Endothelial cell of hepatic sinusoid (primary cell): ENCODE measurements around the gene INKA2.

Experiments used
- in situ Hi-C: cut with HindIII; loops from 2 replicates; pipeline ENCODE4 v1.10.0; 2017; ENCODE audit warnings: low sequenced_read_pairs

INKA2 gene

DNA sequence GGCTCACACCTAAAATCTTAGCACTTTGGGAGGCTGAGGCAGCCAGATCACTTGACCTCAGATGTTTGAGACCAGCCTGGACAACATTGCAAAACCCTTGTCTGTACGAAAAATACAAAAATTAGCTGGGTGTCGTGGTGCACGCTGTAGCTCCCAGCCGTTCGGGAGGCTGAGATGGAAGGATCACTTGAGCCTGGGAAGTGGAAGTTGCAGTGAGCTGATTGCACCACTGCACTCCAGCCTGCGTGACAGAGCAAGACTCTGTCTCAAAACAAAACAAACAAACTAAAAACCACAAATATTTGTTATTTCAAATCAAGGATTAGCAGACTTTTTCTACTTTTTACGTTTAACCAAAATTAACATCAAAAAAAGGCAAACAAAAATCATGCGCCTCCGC, 31.3 kb downstream of the INKA2 start:
- in situ Hi-C loops: loop anchor here (5.0 to 25.0 kb wide), 2 partner anchors 46 to 221 kb away; no protein-coding TSS in a partner anchor

GRCh38 chr1:111706921-111707320, 32.3 kb downstream of the INKA2 start:
- in situ Hi-C loops: loop anchor here (5.0 to 25.0 kb wide), 2 partner anchors 45 to 220 kb away; no protein-coding TSS in a partner anchor

DNA sequence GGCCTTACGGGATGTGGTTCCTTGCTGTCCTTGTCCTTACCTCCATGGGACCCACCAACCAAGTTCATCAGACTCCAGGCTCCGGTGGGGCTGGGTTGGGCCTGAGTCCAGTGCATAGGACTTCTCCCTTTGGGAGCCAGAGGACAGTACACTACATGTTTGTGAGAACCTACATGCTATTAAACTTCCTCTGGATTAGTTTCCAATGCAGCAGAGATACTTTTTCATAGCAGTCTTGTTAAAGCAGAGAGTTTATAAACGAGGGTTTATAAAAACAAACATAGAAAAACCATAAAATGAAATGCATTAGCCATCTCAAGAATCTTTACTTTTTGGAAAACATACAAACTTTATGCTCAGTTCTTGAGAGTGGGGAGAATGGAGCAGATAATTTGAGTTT, 33.4 kb downstream of the INKA2 start:
- in situ Hi-C loops: loop anchor here (5.0 to 25.0 kb wide), 2 partner anchors 44 to 219 kb away; no protein-coding TSS in a partner anchor

DNA sequence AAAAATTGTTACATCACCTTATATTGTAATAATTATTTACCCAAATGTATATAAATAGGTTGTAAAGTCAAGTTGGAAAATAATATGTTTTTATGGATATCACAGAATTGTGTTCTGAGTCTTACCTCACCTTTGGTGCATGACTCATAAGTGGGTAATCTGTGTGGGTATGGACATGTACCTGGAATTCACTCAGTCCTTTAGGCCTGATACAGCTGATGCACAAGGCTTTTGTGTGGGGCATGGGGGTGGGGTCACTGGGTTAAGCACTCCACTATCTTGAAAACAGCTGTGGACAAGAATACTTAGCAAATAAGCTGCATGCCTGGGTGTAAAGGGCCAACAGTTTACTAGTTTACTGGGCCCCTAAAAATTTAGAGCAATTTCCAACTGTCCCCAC, 34.4 kb downstream of the INKA2 start:
- in situ Hi-C loops: loop anchor here (5.0 to 25.0 kb wide), 2 partner anchors 42 to 217 kb away; no protein-coding TSS in a partner anchor

GRCh38 chr1:111704240-111704639, 35.0 kb downstream of the INKA2 start:
- in situ Hi-C loops: loop anchor here (25.0 kb wide), 1 partner anchor 217 kb away; no protein-coding TSS in a partner anchor

DNA sequence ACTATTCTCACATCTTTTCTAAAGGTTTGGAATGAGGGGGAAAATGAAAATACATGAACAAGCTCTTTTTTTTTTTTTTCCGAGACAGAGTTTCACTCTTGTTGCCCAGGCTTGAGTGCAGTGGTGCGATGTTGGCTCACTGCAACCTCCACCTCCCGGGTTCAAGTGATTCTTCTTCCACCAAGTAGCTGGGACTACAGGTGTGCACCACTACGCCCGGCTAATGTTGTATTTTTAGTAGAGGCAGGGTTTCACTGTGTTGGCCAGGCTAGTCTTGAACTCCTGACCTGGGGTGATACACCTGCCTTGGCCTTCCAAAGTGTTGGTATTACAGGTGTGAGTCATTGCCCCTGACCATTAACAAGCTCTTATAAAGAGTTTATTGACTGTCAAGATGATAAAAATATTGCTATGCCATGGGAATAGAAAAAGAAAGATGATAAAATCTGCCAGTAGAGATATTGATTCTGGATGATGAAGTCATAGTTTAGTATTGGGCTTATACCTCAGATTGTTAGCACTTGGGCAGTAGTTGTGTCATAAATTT, 36.6 kb downstream of the INKA2 start:
- in situ Hi-C loops: loop anchor here (25.0 kb wide), 1 partner anchor 215 kb away; no protein-coding TSS in a partner anchor

- in situ Hi-C loops: no loop called here
These were observed 39.9 kb downstream of the INKA2 start for GRCh38 chr1:111699268-111699667.

DNA sequence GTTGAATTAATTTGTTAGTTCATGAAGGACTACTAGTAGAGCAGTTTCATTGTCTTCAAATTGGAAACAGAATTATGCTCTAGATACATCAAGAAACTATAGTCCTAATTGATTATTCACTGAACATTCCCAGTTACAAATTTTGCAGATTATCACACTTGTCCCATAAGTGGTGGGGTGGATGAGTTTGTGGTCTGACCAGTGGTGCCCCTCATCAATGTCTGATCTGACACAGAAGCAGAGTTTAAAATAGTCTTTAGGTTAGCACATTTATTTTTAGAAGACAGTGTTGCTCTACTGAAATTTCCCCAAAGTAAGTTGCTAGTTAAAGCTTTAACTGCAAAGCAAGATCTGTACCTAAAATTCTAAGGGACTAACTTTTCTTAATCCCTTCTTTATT, 42.9 kb downstream of the INKA2 start:
- in situ Hi-C loops: no loop called here

- in situ Hi-C loops: no loop called here
These were observed 43.4 kb downstream of the INKA2 start for GRCh38 chr1:111695801-111696200.

DNA sequence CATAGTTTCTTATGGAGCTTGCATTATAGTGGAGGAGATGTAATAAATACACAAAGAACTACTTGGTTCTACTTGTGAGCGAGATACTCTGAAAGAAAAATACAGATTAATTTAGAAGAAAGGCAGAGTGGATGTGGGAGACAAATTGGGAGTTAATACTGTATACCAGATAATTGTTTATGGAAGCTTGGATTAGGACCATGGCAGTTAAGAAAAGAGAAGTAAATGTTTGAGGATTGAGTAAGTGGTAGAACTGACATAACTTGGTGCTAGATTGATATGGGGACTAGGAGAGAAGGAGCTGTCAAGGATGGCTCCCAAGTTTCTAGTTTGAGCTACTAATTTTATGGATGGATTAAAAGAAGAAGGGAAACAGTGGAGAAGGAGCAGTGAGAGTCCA, 47.3 kb downstream of the INKA2 start:
- in situ Hi-C loops: no loop called here

DNA sequence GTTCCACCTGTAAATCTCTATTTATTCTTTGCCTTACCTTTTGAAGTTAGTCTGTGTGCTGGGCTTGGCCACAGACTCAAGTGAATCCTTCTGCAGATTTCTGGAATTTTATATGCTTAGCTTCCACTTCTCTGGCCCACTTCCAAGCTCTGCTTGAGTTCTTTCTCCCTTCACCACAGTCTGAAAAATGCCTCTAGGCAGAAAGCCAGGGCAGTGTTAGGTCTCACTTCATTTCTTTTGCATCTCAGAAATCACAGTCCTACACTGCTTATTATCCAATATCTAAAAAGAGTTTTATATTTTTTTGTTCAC, 48.9 kb downstream of the INKA2 start:
- in situ Hi-C loops: no loop called here
